CD8-positive, alpha-beta memory T cell (primary cell): ENCODE measurements around the gene MINK1. TPM values are rescaled to one million over a fixed set of nuclear protein-coding genes. Genes with fewer than 3 reads are reported as not detected.
A peak's percentile ranks its signal among the peaks of the same experiment; 100 is the strongest.
"Not testable (repeated sequence)": the region's sequence is repeated elsewhere in the genome, so short reads cannot be mapped to it uniquely, and the experiment has no call there.

Experiments
- CTCF ChIA-PET: fragments of 350-600 bp; sonication (Branson Sonifier 250); formaldehyde crosslinking; loops from one replicate; lab custom pipeline; 2021; ENCODE audit warnings: antibody characterized with exemption; lab: Charles Lee
- POLR2A ChIA-PET: fragments of 350-600 bp; sonication (Branson Sonifier 250); formaldehyde crosslinking; loops from one replicate; lab custom pipeline; 2021; ENCODE audit warnings: antibody characterized with exemption; lab: Charles Lee
- DNase-seq, 5 donors: peaks; one replicate each; pipeline versions ENCODE4 v3.0.0 to v3.0.0-alpha.2; 2020 to 2022; ENCODE audit warnings: mixed read lengths in 1 of 5
- H3K27ac ChIP-seq: one replicate; pipeline ENCODE4 v1.7.0; 2013; ENCODE audit warnings: low read depth, mild to moderate bottlenecking, low read length, moderate library complexity
- H3K27me3 ChIP-seq: 2 replicates; pipeline ENCODE4 v1.7.0; 2013; ENCODE audit warnings: low read length, mild to moderate bottlenecking; ENCODE audit not compliant: insufficient read depth, poor library complexity, severe bottlenecking
- H3K36me3 ChIP-seq: 2 replicates; pipeline ENCODE4 v1.7.0; 2013; ENCODE audit warnings: mild to moderate bottlenecking, low read length, moderate library complexity; ENCODE audit not compliant: insufficient read depth
- H3K4me1 ChIP-seq: 2 replicates; pipeline ENCODE4 v1.7.0; 2013; ENCODE audit warnings: mild to moderate bottlenecking, low read length, moderate library complexity; ENCODE audit not compliant: insufficient read depth
- H3K4me3 ChIP-seq: 2 replicates; pipeline ENCODE4 v1.7.0; 2013; ENCODE audit warnings: mild to moderate bottlenecking, low read length
- H3K9me3 ChIP-seq: 2 replicates; pipeline ENCODE4 v1.7.0; 2013; ENCODE audit warnings: mild to moderate bottlenecking, low read length
- H3K27ac Mint-ChIP-seq, 8 donors: one replicate each; pipeline ENCODE4 v1.8.0; 2020 to 2021; ENCODE audit warnings: mixed read lengths in 8 of 8, mild to moderate bottlenecking in 6 of 8, inconsistent platforms in 3 of 8, moderate library complexity in 3 of 8
- H3K27me3 Mint-ChIP-seq, 2 donors: one replicate each; pipeline ENCODE4 v1.8.0; 2020 to 2021; ENCODE audit warnings: mixed read lengths in 2 of 2, mild to moderate bottlenecking in 1 of 2, moderate library complexity in 1 of 2
- H3K36me3 Mint-ChIP-seq, 3 donors: one replicate each; pipeline ENCODE4 v1.8.0; 2020 to 2021; ENCODE audit warnings: mixed read lengths in 3 of 3, inconsistent platforms in 1 of 3, mild to moderate bottlenecking in 1 of 3
- H3K4me1 Mint-ChIP-seq, 3 donors: one replicate each; pipeline ENCODE4 v1.8.0; 2020 to 2021; ENCODE audit warnings: mixed read lengths in 3 of 3, inconsistent platforms in 1 of 3, mild to moderate bottlenecking in 1 of 3
- H3K4me3 Mint-ChIP-seq, 7 donors: one replicate each; pipeline ENCODE4 v1.8.0; 2020 to 2021; ENCODE audit warnings: mixed read lengths in 7 of 7, mild to moderate bottlenecking in 6 of 7, moderate library complexity in 4 of 7, inconsistent platforms in 2 of 7
- H3K9me3 Mint-ChIP-seq, 5 donors: one replicate each; pipeline ENCODE4 v1.8.0; 2020 to 2022; ENCODE audit warnings: mixed read lengths in 5 of 5, mild to moderate bottlenecking in 3 of 5, moderate library complexity in 2 of 5, inconsistent platforms in 1 of 5
- polyA plus RNA-seq: library from polyadenylated mRNA; unstranded; fragments of 300-500 nt; fragmentation: Illumina TruSeq; gene quantifications from one replicate; pipeline ENCODE4 v1.2.3, GENCODE V29; 2021
- total RNA-seq, 2 experiments: library from RNA; stranded (reverse); gene quantifications; one replicate each; pipeline ENCODE4 v1.2.3, GENCODE V29; 2021

Gene MINK1
- total and polyA plus RNA-seq, 3 experiments from 2014 or later: 30.5 to 58.6 (median 58.6) TPM

DNA sequence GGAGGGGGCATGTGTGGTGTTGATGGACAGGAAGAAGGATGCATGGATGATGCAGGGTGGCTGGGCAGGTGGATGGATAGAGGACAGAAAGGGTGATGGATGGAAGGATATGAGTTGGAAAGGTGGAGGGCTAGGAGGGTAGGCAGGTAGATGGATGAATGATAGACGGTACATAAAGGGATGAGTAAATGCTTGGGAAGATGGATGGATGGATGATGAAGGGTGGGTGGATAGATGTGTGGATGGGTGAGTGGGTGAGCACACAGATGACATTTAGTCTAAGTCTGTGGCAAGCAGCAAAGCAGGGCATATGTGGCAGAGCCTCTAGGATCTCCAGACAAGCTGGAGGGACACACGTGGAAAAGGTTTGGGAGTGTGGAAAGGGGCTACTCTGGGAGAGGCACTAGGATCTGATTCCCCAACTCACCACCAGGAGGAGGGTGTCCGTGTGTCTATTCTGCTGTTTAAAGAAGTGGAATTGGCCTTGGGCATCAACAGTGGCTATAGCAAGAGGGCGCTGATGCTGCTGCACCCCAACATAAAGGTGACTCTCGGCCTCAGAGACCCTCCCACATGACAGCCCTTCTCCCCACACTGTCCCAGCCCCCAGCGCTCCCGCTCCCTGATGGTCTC, 18.0 kb upstream of the MINK1 start:
- Mint-ChIP-seq H3K9me3 (no peaks in the 10 kb centered on the region), H3K27me3 (peaks cover 0 to 1% of the 10 kb centered on the region in 2 donors), H3K4me1 (no peaks in the 10 kb centered on the region), H3K4me3 (no peak overlapping the region), H3K27ac (peak overlapping the region in 1 of 8 donors; percentile 0), H3K36me3 (peaks cover 0 to 33% (median 16%) of the 10 kb centered on the region in 3 donors)
- Histone ChIP-seq H3K4me3 (no peak overlapping the region), H3K27me3 (no peaks in the 10 kb centered on the region), H3K9me3 (no peaks in the 10 kb centered on the region), H3K36me3 (no peaks in the 10 kb centered on the region), H3K4me1 (no peaks in the 10 kb centered on the region), H3K27ac (no peak overlapping the region)
- DNase-seq: no peak
- POLR2A ChIA-PET: no interaction called here
- CTCF ChIA-PET: interaction anchor here (1.5 kb wide), 1 partner anchor 25 kb away, joined by 5 read pairs; no protein-coding TSS in a partner anchor

DNA sequence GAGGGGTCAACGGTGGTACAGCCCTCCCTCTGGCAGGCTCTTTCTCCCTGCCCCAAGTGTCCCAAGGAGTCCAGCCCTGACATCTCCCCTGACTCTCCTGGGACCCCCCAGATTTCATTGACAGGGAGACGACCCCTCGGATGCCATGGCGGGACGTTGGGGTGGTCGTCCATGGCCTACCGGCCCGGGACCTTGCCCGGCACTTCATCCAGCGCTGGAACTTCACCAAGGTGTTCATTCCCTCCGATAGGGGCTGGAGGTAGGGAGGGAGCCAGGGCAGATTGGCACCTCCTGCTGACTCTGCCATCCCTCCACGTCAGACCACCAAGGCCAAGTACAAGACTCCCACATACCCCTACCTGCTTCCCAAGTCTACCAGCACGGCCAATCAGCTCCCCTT, 16.3 kb upstream of the MINK1 start:
- H3K27me3 ChIP-seq: no peaks in the 10 kb centered on the region
- H3K4me1 Mint-ChIP-seq: no peaks in the 10 kb centered on the region
- no peak overlapping the region for H3K27ac ChIP-seq
- H3K4me3 Mint-ChIP-seq: no peak overlapping the region
- CTCF ChIA-PET: no interaction called here
- peaks cover 0 to 28% (median 12%) of the 10 kb centered on the region in 3 donors for H3K36me3 Mint-ChIP-seq
- no peaks in the 10 kb centered on the region for H3K9me3 ChIP-seq
- peaks cover 0 to 1% of the 10 kb centered on the region in 2 donors for H3K27me3 Mint-ChIP-seq
- no peak overlapping the region for H3K27ac Mint-ChIP-seq
- no peak overlapping the region for H3K4me3 ChIP-seq
- POLR2A ChIA-PET: no interaction called here
- H3K36me3 ChIP-seq: no peaks in the 10 kb centered on the region
- no peaks in the 10 kb centered on the region for H3K4me1 ChIP-seq
- no peak for DNase-seq
- H3K9me3 Mint-ChIP-seq: no peaks in the 10 kb centered on the region

DNA sequence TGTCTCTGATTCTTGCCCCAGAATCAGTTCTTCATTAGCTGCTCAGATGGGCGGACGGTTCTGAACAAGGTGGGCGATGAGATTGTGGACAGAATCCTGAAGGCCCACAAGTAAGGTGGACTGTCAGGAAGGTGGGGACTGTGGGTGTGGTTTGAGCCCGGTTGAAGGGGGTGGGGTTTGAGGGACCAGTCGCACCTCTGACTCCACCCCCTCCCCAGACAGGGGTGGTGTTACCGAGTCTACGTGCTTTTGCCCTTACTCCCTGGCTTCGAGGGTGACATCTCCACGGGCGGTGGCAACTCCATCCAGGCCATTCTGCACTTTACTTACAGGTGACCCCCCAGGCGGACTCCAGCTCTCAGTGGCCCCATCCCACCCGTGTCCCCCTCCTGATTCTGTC, 14.9 kb upstream of the MINK1 start:
- CTCF ChIA-PET: no interaction called here
- peaks cover 0 to 33% (median 12%) of the 10 kb centered on the region in 3 donors for H3K36me3 Mint-ChIP-seq

DNA sequence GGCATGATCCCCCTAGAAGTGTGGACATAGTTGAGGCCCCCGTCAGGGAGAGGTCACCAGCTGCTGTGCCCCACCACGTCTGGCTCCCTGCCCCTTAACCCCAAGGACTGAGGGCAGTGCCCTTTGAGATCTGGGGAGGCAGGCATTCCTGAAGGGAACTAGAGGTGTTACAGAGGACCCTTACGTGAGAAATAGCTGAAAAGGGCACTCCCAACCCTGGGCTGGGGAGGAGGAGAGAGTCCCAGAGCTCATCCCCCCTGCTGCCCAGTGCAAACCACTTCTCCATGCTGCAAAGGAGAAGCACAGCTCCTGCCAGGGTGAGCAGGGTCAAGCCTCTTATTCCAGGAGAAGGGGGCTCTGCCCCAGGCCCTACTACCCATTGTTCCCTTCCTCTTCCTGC, 10.3 kb upstream of the MINK1 start:
- H3K27ac ChIP-seq: no peak overlapping the region
- H3K27me3 Mint-ChIP-seq: peaks cover 0 to 1% of the 10 kb centered on the region in 2 donors
- no peaks in the 10 kb centered on the region for H3K36me3 ChIP-seq
- CTCF ChIA-PET: interaction anchor here (1.4 kb wide), 1 partner anchor 66 kb away, joined by 4 read pairs; no protein-coding TSS in a partner anchor
- H3K4me1 Mint-ChIP-seq: no peaks in the 10 kb centered on the region
- no peak overlapping the region for H3K4me3 Mint-ChIP-seq
- no peak for DNase-seq
- no peak overlapping the region for H3K4me3 ChIP-seq
- H3K27me3 ChIP-seq: no peaks in the 10 kb centered on the region
- H3K9me3 ChIP-seq: no peaks in the 10 kb centered on the region
- H3K27ac Mint-ChIP-seq: no peak overlapping the region
- POLR2A ChIA-PET: no interaction called here
- H3K4me1 ChIP-seq: no peaks in the 10 kb centered on the region
- peaks cover 0 to 16% (median 4%) of the 10 kb centered on the region in 3 donors for H3K36me3 Mint-ChIP-seq
- no peaks in the 10 kb centered on the region for H3K9me3 Mint-ChIP-seq

More for the DNA sequence above, 14.9 kb upstream of the MINK1 start:
- Mint-ChIP-seq H3K27me3 (peaks cover 0 to 1% of the 10 kb centered on the region in 2 donors), H3K4me1 (no peaks in the 10 kb centered on the region), H3K27ac (peak overlapping the region in 2 of 8 donors; percentile 71 to 83), H3K4me3 (no peak overlapping the region), H3K9me3 (no peaks in the 10 kb centered on the region)
- Histone ChIP-seq H3K4me1 (no peaks in the 10 kb centered on the region), H3K27ac (no peak overlapping the region), H3K27me3 (no peaks in the 10 kb centered on the region), H3K36me3 (no peaks in the 10 kb centered on the region), H3K4me3 (no peak overlapping the region), H3K9me3 (no peaks in the 10 kb centered on the region)
- POLR2A ChIA-PET: no interaction called here
- DNase-seq: no peak

DNA sequence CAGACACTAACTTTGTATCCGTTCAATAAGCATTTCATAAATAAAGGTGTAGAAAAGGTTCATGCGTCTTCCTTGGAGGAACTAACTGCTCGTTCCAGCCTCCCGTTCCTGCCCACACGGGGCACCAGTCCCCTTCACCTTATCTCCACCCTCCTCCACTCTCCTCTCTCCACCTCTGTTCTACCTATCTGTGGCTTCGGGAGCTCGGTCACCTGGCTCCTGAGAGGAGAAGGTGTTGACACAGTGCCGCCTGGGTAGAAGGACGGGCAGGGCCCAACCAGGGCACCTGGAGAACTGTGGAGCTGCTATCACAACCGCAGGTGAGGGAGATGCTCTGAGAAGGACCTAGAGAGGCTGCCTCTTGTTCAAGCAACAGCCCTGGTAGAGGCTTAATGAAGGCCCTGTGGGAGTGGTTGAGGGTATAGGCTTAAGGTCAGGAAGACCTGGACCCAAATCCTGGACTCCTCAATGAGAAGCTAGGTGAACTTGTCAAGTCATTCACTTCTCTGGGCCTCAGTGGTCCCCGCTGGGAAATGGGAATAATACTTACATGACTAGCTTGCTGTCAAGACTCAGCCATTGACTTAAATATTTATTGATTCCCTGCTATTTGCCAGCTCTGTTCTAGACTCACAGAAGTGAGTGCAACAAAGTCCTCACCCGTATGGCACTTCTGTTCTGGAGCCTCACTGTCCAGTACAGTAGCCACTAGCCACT, 9.6 kb upstream of the MINK1 start:
- Mint-ChIP-seq H3K27ac (no peak overlapping the region), H3K4me3 (no peak overlapping the region), H3K4me1 (no peaks in the 10 kb centered on the region), H3K9me3 (no peaks in the 10 kb centered on the region), H3K27me3 (peaks cover 0 to 1% of the 10 kb centered on the region in 2 donors), H3K36me3 (peaks cover 0 to 12% (median 3%) of the 10 kb centered on the region in 3 donors)
- Histone ChIP-seq H3K4me3 (no peak overlapping the region), H3K27ac (no peak overlapping the region), H3K36me3 (no peaks in the 10 kb centered on the region), H3K27me3 (no peaks in the 10 kb centered on the region), H3K9me3 (no peaks in the 10 kb centered on the region), H3K4me1 (no peaks in the 10 kb centered on the region)
- POLR2A ChIA-PET: no interaction called here
- DNase-seq: no peak
- CTCF ChIA-PET: interaction anchor here (1.0 to 1.4 kb wide), 2 partner anchors 33 to 65 kb away, joined by 3 to 4 read pairs; no protein-coding TSS in a partner anchor

DNA sequence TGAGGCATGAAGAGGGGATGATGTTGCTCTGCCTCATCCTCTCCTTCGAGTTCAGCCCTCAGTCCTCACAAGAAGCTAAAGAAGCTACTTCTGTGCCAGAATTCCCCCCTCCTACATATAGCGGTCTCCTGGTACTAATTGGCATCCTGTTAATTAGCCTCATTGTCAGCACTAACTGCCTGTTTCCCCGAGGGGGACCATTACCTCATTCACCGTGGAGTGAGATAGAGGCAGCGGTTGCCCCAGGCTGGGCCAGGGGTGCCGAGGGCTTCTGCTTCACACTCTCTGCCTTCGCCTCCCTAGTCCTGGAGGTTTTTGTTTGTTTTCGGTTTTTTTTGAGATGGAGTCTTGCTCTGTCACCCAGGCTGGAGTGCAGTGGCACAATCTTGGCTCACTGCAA, 5.7 kb upstream of the MINK1 start:
- H3K27me3 Mint-ChIP-seq: no peaks in the 10 kb centered on the region
- no peak overlapping the region for H3K27ac Mint-ChIP-seq
- Histone ChIP-seq H3K27me3 (no peaks in the 10 kb centered on the region), H3K4me1 (no peaks in the 10 kb centered on the region), H3K27ac (no peak overlapping the region), H3K4me3 (no peak overlapping the region), H3K36me3 (no peaks in the 10 kb centered on the region), H3K9me3 (no peaks in the 10 kb centered on the region)
- POLR2A ChIA-PET: no interaction called here
- no peak for DNase-seq
- CTCF ChIA-PET: no interaction called here
- H3K36me3 Mint-ChIP-seq: peaks cover 0 to 5% (median 0%) of the 10 kb centered on the region in 3 donors
- H3K4me3 Mint-ChIP-seq: no peak overlapping the region
- H3K4me1 Mint-ChIP-seq: no peaks in the 10 kb centered on the region
- H3K9me3 Mint-ChIP-seq: no peaks in the 10 kb centered on the region

DNA sequence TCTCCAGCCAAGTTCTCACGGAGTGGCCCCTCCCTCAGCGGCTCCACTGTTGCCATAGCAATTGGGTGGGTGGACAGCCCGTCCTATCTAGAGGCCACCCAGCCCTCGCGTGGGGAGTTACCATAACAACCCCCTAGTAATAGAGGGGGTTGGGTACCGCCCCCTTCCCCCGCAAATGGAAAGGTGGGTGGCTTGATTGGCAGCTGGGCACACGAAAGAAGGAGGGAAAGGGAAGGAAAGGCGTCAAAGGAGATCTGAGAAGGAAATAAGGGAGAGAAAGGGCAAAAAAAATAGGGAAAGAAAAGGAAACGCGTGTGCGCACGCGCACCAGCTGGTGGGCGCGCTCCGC, 337 bp upstream of the MINK1 start:
- not testable (repeated sequence) for H3K9me3 Mint-ChIP-seq, H3K27me3 ChIP-seq, H3K27me3 Mint-ChIP-seq, H3K9me3 ChIP-seq, H3K36me3 ChIP-seq, DNase-seq
- POLR2A ChIA-PET: interaction anchor here (1.5 kb wide), 1 partner anchor 107 kb away, joined by 3 read pairs; the partner anchor contains the start of genes RNF167 and SLC25A11
- Mint-ChIP-seq H3K36me3 (peaks cover 0 to 11% (median under 1%) of the 10 kb centered on the region in 3 donors), H3K27ac (peak overlapping the region; percentile 90 to 98 (median 98)), H3K4me1 (peaks cover 38 to 39% (median 38%) of the 10 kb centered on the region in 3 donors), H3K4me3 (peak overlapping the region; percentile 89 to 97 (median 93))
- H3K4me3 ChIP-seq: peak overlapping the region; percentile 77
- CTCF ChIA-PET: interaction anchor here (1.4 kb wide), 1 partner anchor 26 kb away, joined by 3 read pairs; the partner anchor contains the start of gene PLD2
- peaks cover 27% of the 10 kb centered on the region for H3K4me1 ChIP-seq
- peak overlapping the region; percentile 65 for H3K27ac ChIP-seq
